Esophagus muscularis mucosa (tissue), 4 donors: ENCODE data around the gene BCL2L1. TPM values are rescaled to one million over a fixed set of nuclear protein-coding genes. Genes with fewer than 3 reads are reported as not detected.
A peak's percentile ranks its signal among the peaks of the same experiment; 100 is the strongest.

Experiments used
- DNase-seq: peaks from one replicate; pipeline ENCODE4 v3.0.0-alpha.2; 2017; ENCODE audit errors: extremely low spot score
- H3K27ac ChIP-seq, 4 donors: fragments of 200-600 bp; sonication (generic); replicated peaks in 1 of 4; 1 replicate in 3 of 4; 2 replicates in 1 of 4; pipeline ENCODE4 v1.5.1; 2016 to 2019; ENCODE audit warnings: mild to moderate bottlenecking in 1 of 4
- H3K27me3 ChIP-seq, 4 donors: fragments of 200-600 bp; sonication (generic); one replicate each; pipeline versions ENCODE4 v1.5.1 to v1.6.0; 2016 to 2019
- H3K36me3 ChIP-seq, 4 donors: fragments of 200-600 bp; sonication (generic); one replicate each; pipeline ENCODE4 v1.5.1; 2016 to 2019
- H3K4me1 ChIP-seq, 4 donors: fragments of 200-600 bp; sonication (generic); one replicate each; pipeline ENCODE4 v1.5.1; 2016 to 2019
- H3K4me3 ChIP-seq, 4 donors: fragments of 200-600 bp; sonication (generic); 1 replicate in 2 of 4; 2 replicates in 2 of 4; pipeline ENCODE4 v1.5.1; 2016 to 2019; ENCODE audit warnings: mild to moderate bottlenecking in 4 of 4, moderate library complexity in 1 of 4
- H3K9me3 ChIP-seq, 4 donors: fragments of 200-600 bp; sonication (generic); 1 replicate in 3 of 4; 2 replicates in 1 of 4; pipeline ENCODE4 v1.5.1; 2016 to 2019
- EP300 ChIP-seq: sonication (generic); formaldehyde crosslinking; IDR thresholded peaks from one replicate; pipeline ENCODE4 v1.6.1; 2017; ENCODE audit warnings: antibody characterized with exemption
- POLR2A ChIP-seq: fragments of 450-650 bp; IDR thresholded peaks from one replicate; pipeline ENCODE4 v1.6.1; 2017; ENCODE audit warnings: antibody characterized with exemption, moderate library complexity, mild to moderate bottlenecking, low read depth
- POLR2AphosphoS5 ChIP-seq, 2 donors: sonication (generic); formaldehyde crosslinking; IDR thresholded peaks; one replicate each; pipeline ENCODE4 v1.6.1; 2017; ENCODE audit warnings: antibody characterized with exemption in 2 of 2
- WGBS: methylation state at CpG from one replicate; pipeline ENCODE4 v1.1.5; 2018; 5-methylcytosine and 5-hydroxymethylcytosine counted together
- intact Hi-C: fragments of 100-400 bp; cut with DNase I; formaldehyde crosslinking; loops from one replicate; pipeline ENCODE4 v1.15.1; 2023
- total RNA-seq, 4 donors: library from RNA; depleted of rRNA; stranded (reverse); fragments of >200 nt; gene quantifications; one replicate each; pipeline versions ENCODE4 v1.1.0 to v1.2.1, GENCODE V29; 2016
- TF ChIP-seq, protein P1 (sequence below), 3 experiments: fragments of 200-600 bp in 2 of 3; fragments of 450-650 bp in 1 of 3; sonication (generic) in 2 of 3; IDR thresholded peaks; one replicate each; pipeline ENCODE4 v1.5.1; 2017 to 2019; ENCODE audit warnings: antibody characterized with exemption in 3 of 3, mild to moderate bottlenecking in 2 of 3, moderate library complexity in 1 of 3

BCL2L1 gene
- total RNA-seq, 4 donors from 2014 or later: 94.3 to 181 (median 140) TPM

DNA sequence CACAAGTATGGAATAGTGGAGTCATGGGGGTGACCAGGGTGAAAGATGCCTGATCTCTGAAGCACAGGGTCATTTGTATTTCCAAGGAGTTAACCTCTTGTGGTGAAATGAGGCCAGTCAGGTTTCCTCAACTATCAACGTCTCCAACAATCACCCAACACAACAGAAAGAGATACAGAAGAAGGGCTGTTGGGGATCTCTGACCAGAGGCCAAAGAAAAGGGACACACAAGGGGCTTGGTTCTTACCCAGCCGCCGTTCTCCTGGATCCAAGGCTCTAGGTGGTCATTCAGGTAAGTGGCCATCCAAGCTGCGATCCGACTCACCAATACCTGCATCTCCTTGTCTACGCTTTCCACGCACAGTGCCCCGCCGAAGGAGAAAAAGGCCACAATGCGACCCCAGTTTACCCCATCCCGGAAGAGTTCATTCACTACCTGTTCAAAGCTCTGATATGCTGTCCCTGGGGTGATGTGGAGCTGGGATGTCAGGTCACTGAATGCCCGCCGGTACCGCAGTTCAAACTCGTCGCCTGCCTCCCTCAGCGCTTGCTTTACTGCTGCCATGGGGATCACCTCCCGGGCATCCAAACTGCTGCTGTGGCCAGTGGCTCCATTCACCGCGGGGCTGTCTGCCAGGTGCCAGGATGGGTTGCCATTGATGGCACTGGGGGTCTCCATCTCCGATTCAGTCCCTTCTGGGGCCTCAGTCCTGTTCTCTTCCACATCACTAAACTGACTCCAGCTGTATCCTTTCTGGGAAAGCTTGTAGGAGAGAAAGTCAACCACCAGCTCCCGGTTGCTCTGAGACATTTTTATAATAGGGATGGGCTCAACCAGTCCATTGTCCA, 1.0 kb downstream of the BCL2L1 start:
- DNase-seq: no peak
- Histone ChIP-seq H3K4me3 (peak overlapping the region; percentile 73 to 89 (median 82)), H3K4me1 (peaks cover 29 to 57% (median 50%) of the 10 kb centered on the region in 4 donors), H3K36me3 (peaks cover 0 to 36% (median 4%) of the 10 kb centered on the region in 4 donors), H3K27ac (peak overlapping the region; percentile 93 to 99 (median 96)), H3K9me3 (no peaks in the 10 kb centered on the region), H3K27me3 (no peaks in the 10 kb centered on the region)
- WGBS: 63% methylated on average over 22 of the region's 22 CpGs
- TF ChIP-seq POLR2AphosphoS5 (IDR thresholded peaks at IDR 0.05) (no peak), POLR2A (no peak), EP300 (no peak)
- TF ChIP-seq, protein P1, sequence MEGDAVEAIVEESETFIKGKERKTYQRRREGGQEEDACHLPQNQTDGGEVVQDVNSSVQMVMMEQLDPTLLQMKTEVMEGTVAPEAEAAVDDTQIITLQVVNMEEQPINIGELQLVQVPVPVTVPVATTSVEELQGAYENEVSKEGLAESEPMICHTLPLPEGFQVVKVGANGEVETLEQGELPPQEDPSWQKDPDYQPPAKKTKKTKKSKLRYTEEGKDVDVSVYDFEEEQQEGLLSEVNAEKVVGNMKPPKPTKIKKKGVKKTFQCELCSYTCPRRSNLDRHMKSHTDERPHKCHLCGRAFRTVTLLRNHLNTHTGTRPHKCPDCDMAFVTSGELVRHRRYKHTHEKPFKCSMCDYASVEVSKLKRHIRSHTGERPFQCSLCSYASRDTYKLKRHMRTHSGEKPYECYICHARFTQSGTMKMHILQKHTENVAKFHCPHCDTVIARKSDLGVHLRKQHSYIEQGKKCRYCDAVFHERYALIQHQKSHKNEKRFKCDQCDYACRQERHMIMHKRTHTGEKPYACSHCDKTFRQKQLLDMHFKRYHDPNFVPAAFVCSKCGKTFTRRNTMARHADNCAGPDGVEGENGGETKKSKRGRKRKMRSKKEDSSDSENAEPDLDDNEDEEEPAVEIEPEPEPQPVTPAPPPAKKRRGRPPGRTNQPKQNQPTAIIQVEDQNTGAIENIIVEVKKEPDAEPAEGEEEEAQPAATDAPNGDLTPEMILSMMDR (IDR thresholded peaks at IDR 0.05): no peak
- intact Hi-C loops: loop anchor here (5.0 kb wide), 1 partner anchor 149 kb away; no protein-coding TSS in a partner anchor

DNA sequence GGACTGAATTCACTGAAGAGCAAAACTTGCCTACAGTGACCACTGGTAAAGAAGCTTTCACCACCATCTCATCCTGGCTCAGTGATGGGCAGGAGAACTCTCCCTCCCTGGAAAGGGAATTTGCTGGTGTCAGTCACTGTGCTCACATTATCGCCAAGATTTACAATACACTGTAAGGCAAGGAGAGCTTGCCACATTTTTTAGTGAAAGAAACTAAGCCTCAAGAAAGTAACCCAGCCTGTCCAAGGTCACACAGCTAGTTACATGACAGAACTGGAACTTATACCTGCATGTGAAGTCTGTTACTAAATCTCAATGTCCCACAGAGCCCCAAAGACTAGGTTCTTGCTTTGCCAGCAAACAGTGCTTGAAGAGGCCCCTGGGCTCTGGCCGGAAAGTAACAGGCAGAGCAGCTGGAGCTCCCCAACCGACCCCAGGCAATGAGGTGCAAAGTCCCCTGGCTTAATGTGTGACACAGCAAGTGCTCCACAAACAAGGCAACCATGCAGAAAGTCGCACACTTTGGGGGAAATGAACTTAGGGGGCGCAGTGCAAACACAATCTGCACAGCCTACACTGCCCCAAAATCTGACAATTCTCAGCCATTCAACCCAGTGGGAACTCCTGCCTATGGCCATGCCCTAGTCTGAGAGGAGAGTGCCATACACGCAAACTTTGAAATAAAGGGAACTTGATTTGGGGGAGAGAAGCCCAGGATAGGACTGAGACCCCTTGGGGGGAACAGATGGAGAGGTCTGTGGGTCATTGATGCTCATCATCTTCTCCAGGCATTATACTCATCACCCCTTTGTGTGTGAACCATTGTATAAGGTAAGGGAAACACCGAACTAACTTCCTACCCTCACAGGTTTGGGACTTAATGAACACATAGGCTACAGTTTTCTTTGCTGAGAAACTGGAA, 1.9 kb downstream of the BCL2L1 start:
- intact Hi-C loops: loop anchor here (5.0 kb wide), 1 partner anchor 148 kb away; no protein-coding TSS in a partner anchor
- peaks cover 37 to 66% (median 58%) of the 10 kb centered on the region in 4 donors for H3K4me1 ChIP-seq
- peaks cover 0 to 43% (median 4%) of the 10 kb centered on the region in 4 donors for H3K36me3 ChIP-seq
- peak in 1 of 2 donors; percentile 2 for TF ChIP-seq POLR2AphosphoS5 (IDR thresholded peaks at IDR 0.05)
- TF ChIP-seq, protein P1 (IDR thresholded peaks at IDR 0.05): no peak
- H3K9me3 ChIP-seq: no peaks in the 10 kb centered on the region
- H3K27ac ChIP-seq: peak overlapping the region; percentile 93 to 99 (median 96)
- WGBS: 34% methylated on average over 7 of the region's 7 CpGs
- H3K4me3 ChIP-seq: peak overlapping the region; percentile 73 to 89 (median 82)
- DNase-seq: no peak
- no peaks in the 10 kb centered on the region for H3K27me3 ChIP-seq

DNA sequence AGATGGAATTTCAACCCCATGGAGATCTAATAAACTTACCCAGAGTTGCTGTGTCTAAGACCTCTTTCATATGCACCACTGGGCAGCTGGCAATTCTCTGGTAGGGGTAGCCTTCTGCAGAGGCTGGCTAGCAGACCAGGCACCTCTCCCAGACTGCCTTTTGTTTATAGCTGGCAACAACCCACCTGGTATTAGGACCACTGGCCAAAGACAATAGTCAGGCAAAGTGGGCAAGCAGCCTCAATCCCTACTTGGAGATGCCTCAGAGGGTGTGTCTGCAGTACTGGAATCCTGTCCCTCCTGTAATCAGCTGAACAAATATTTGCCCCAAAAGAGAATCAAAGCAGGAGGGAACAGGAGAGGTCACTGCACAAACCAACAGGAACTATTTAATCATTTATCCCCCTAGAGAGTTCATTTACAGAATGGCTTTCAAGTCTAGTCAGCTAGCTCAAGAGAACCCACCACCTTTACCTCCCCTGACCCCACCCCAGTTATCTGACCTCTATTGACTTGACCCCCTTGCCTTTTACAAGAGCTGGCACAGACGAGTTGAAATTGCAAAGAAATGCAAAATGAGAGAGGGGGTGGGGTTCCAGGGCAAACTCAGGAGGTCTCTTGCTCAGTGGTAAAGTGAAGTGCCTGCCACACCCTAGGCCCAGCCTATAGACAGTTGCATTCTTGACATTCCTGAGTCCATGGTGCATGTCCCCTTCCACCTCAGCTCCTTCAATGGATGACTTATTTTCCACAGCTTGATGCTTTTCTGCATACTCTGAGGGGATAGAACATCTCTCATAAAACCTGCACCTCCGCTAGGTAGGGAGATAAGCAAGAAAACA, 2.8 kb downstream of the BCL2L1 start:
- peaks cover 0 to 51% (median 10%) of the 10 kb centered on the region in 4 donors for H3K36me3 ChIP-seq
- no peak for TF ChIP-seq POLR2AphosphoS5 (IDR thresholded peaks at IDR 0.05)
- no peak for TF ChIP-seq EP300
- TF ChIP-seq POLR2A: no peak
- TF ChIP-seq, protein P1 (IDR thresholded peaks at IDR 0.05): no peak
- DNase-seq: no peak

More for the DNA sequence above, 2.8 kb downstream of the BCL2L1 start:
- Histone ChIP-seq H3K27me3 (no peaks in the 10 kb centered on the region), H3K4me3 (peak overlapping the region; percentile 73 to 89 (median 82)), H3K27ac (peak overlapping the region; percentile 93 to 99 (median 96)), H3K9me3 (no peaks in the 10 kb centered on the region), H3K4me1 (peaks cover 46 to 75% (median 67%) of the 10 kb centered on the region in 4 donors)
- WGBS: 51% methylated on average over 2 of the region's 2 CpGs
- intact Hi-C loops: loop anchor here (5.0 kb wide), 1 partner anchor 148 kb away; no protein-coding TSS in a partner anchor
